Effector CD8-positive, alpha-beta T cell (primary cell): ENCODE data around the gene TMTC1.

Experiments used
- DNase-seq: peaks from one replicate; lab custom pipeline; 2025; lab: John Stamatoyannopoulos, UW

Gene TMTC1

GRCh38 chr12:29709496-29710040 is 74.2 kb downstream of the TMTC1 start:
- DNase-seq = no peak

- DNase-seq = no peak
These were observed 74.7 kb downstream of the TMTC1 start for GRCh38 chr12:29709054-29709453.

GRCh38 chr12:29707846-29708245 is 75.9 kb downstream of the TMTC1 start:
- DNase-seq = no peak

- no peak for DNase-seq
These were observed 77.4 kb downstream of the TMTC1 start for GRCh38 chr12:29706311-29706710.

GRCh38 chr12:29703528-29703927 is 80.2 kb downstream of the TMTC1 start:
- DNase-seq = no peak

- DNase-seq = no peak
These were observed 80.8 kb downstream of the TMTC1 start for GRCh38 chr12:29702972-29703371.

- no peak for DNase-seq
These were observed 81.5 kb downstream of the TMTC1 start for GRCh38 chr12:29702222-29702621.

GRCh38 chr12:29700761-29701481 is 82.8 kb downstream of the TMTC1 start:
- DNase-seq = no peak

- no peak for DNase-seq
These were observed 85.0 kb downstream of the TMTC1 start for GRCh38 chr12:29698756-29699155.

GRCh38 chr12:29695800-29696199 is 87.9 kb downstream of the TMTC1 start:
- no peak for DNase-seq

GRCh38 chr12:29695026-29695425 is 88.7 kb downstream of the TMTC1 start:
- no peak for DNase-seq

- no peak for DNase-seq
These were observed 89.7 kb downstream of the TMTC1 start for GRCh38 chr12:29694002-29694401.

- DNase-seq = no peak
These were observed 91.5 kb downstream of the TMTC1 start for GRCh38 chr12:29692237-29692636.

GRCh38 chr12:29691161-29691854 is 92.4 kb downstream of the TMTC1 start:
- no peak for DNase-seq

GRCh38 chr12:29690728-29691127 is 93.0 kb downstream of the TMTC1 start:
- no peak for DNase-seq

GRCh38 chr12:29688914-29689313 is 94.8 kb downstream of the TMTC1 start:
- no peak for DNase-seq

- DNase-seq = no peak
These were observed 101.7 kb downstream of the TMTC1 start for GRCh38 chr12:29682088-29682487.

GRCh38 chr12:29681370-29681769 is 102.4 kb downstream of the TMTC1 start:
- DNase-seq = no peak

- no peak for DNase-seq
These were observed 107.1 kb downstream of the TMTC1 start for GRCh38 chr12:29676676-29677075.

GRCh38 chr12:29674463-29674862 is 109.3 kb downstream of the TMTC1 start:
- no peak for DNase-seq

GRCh38 chr12:29673346-29673745 is 110.4 kb downstream of the TMTC1 start:
- DNase-seq = no peak

GRCh38 chr12:29672580-29672979 is 111.2 kb downstream of the TMTC1 start:
- no peak for DNase-seq

- DNase-seq = no peak
These were observed 112.0 kb downstream of the TMTC1 start for GRCh38 chr12:29671742-29672141.
